ENCODE measurements around the gene EVC. TPM values are rescaled to one million over a fixed set of nuclear protein-coding genes. Genes with fewer than 3 reads are reported as not detected.

Gene EVC
- total and polyA plus RNA-seq, 2 of the 8 experiments (the other 6 are each of a cell fraction or from before 2014, with no cell fraction given): 2.6 to 9.8 TPM

DNA sequence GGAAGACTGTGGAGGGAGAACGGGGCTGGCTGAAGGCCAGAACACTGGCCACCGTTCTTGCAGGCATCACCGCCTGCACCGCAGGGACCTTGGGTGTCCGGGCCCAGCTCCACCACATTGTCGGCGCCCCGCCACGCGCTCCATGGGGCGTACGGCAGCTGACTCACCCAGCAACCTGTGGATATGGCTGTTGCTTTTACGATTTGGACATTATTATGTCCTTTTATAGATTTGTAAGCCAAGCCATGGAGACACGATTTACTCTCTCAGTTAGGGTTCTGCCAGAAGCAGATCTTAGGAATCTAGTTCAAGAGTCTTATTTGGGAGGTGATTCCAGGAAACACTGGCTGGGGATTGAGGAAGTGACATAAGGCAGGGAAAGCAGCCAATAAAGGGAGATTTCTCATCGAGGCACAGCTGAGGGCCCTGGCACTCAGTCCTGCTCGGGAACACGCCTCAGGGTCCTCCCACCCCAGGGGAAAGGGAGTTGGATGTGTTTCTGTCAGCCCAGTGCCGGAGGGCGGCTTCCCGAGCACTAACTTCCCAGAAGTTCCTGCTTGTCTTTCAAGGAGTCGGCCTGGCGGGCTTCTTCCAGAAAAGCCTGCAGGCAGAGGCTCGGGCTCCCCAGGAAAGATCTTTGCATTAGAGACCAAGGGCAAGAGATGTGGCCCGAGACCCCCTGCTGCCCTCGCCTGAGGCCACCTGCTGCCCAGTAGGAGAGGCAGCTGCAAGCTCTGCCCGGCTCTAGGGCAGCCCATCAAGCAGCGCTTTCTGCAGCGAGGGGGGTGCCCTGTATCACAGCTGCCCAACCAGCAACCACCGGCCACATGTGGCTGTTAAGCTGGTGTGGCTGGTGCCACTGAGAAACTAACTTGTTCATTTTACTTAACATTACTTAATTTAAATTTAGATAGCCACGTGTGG is 129.0 kb downstream of the EVC start:
- H3K9me3 ChIP-seq (ENCODE audit: insufficient read depth in 2 of 2, low read depth in 1 of 2, low read length in 1 of 2): no peaks in the 10 kb centered on the region
- no peaks in the 10 kb centered on the region for H3K4me1 ChIP-seq (replicated peaks in 1 of 4; ENCODE audit: control insufficient read depth in 3 of 4, insufficient read depth in 4 of 4, low read length in 3 of 4)
- no peak overlapping the region for H2AK5ac ChIP-seq (ENCODE audit: low read depth, low read length)
- H3K4me3 ChIP-seq (ENCODE audit: extremely low read depth in 1 of 4, insufficient read depth in 2 of 4, low read depth in 3 of 4, low read length in 4 of 4): no peak overlapping the region
- H3K23ac ChIP-seq (ENCODE audit: insufficient read length): no peak overlapping the region
- H4K5ac ChIP-seq (ENCODE audit: insufficient read length, low read depth, low read length): no peak overlapping the region
- H4K91ac ChIP-seq (replicated peaks; ENCODE audit: insufficient read length, low read length): no peak overlapping the region
- ChIA-PET CTCF (ENCODE audit: partially characterized antibody) (interaction anchor here (1.2 to 1.6 kb wide), 5 partner anchors 13 to 271 kb away, joined by 3 to 7 read pairs (median 4); no protein-coding TSS in a partner anchor), POLR2A (ENCODE audit: partially characterized antibody) (no interaction called here)
- no peak for TF ChIP-seq SP2 (IDR thresholded peaks at IDR 0.05; ENCODE audit: low read length)
- no peak for TF ChIP-seq KDM5A (IDR thresholded peaks at IDR 0.05; ENCODE audit: low read length)
- TF ChIP-seq POLR2A (IDR thresholded peaks at IDR 0.05; ENCODE audit: control extremely low read depth in 1 of 2, low read depth in 2 of 2, low read length in 2 of 2): no peak
- TF ChIP-seq SAP30 (IDR thresholded peaks at IDR 0.05; ENCODE audit: insufficient read depth, insufficient replicate concordance, low read length): no peak
- TF ChIP-seq MAFK (IDR thresholded peaks at IDR 0.05; ENCODE audit: low read depth, low read length): no peak
- TF ChIP-seq CBX8 (IDR thresholded peaks at IDR 0.05; ENCODE audit: borderline replicate concordance, low read depth, low read length): no peak
- TF ChIP-seq ZNF274 (IDR thresholded peaks at IDR 0.05; ENCODE audit: borderline replicate concordance, extremely low read depth, low read length): no peak
- no peaks in the 10 kb centered on the region for H3K27me3 ChIP-seq (replicated peaks in 1 of 4; ENCODE audit: control insufficient read depth in 3 of 4, extremely low read depth in 1 of 4, insufficient read depth in 3 of 4, low read length in 3 of 4)
- no peak overlapping the region for H2AFZ ChIP-seq (ENCODE audit: low read length)
- no peak overlapping the region for H3K4ac ChIP-seq (replicated peaks; ENCODE audit: insufficient read length, low read depth, low read length)
- 85% methylated on average over 30 of the region's 30 CpGs; no CpG with 5 or more reads in 1 of the 2 experiments for WGBS, 2 experiments (ENCODE audit: extremely low coverage in 1 of 2, insufficient coverage in 1 of 2, insufficient read length in 1 of 2, insufficient replicate concordance in 2 of 2, low coverage in 1 of 2, low lambda C conversion rate in 2 of 2, missing lambda C conversion rate in 1 of 2)
- no peak overlapping the region for H3K4me2 ChIP-seq (ENCODE audit: insufficient read depth in 1 of 2, low read depth in 2 of 2, low read length in 2 of 2)
- H3K56ac ChIP-seq (replicated peaks; ENCODE audit: insufficient read length, low read depth, low read length): no peak overlapping the region
- no peak for FAIRE-seq
- peaks cover 16 to 63% (median 47%) of the 10 kb centered on the region in 4 experiments for H3K36me3 ChIP-seq (ENCODE audit: control insufficient read depth in 2 of 4, insufficient read depth in 4 of 4, low read length in 3 of 4)
- H2BK12ac ChIP-seq (ENCODE audit: low read depth, low read length): no peak overlapping the region
- no peak overlapping the region for H3K9ac ChIP-seq (replicated peaks in 1 of 4; ENCODE audit: extremely low read depth in 1 of 4, low read depth in 3 of 4, low read length in 3 of 4)
- peaks cover 2% of the 10 kb centered on the region; the same call in 1 of the 2 replicates for H3K23me2 ChIP-seq (ENCODE audit: low read depth, low read length)
- H2BK120ac ChIP-seq (replicated peaks; ENCODE audit: low read depth, low read length): no peak overlapping the region
- H4K20me1 ChIP-seq (replicated peaks in 1 of 2; ENCODE audit: control insufficient read depth in 1 of 2, insufficient read depth in 2 of 2, low read length in 2 of 2): peaks cover 0 to 5% of the 10 kb centered on the region in 2 experiments
- H3K79me2 ChIP-seq (ENCODE audit: control insufficient read depth in 1 of 2, insufficient read depth in 2 of 2, low read length in 2 of 2): no peaks in the 10 kb centered on the region
- H2BK15ac ChIP-seq (ENCODE audit: low read length): no peak overlapping the region
- no peak overlapping the region; the same call in 1 of the 2 replicates for H3K27ac ChIP-seq (ENCODE audit: low read depth, low read length)
- H2BK20ac ChIP-seq (ENCODE audit: low read length): no peak overlapping the region
- no peak overlapping the region for H2BK5ac ChIP-seq (ENCODE audit: low read depth, low read length)
- no peak overlapping the region for H3K14ac ChIP-seq (ENCODE audit: insufficient read length)
- H4K8ac ChIP-seq (ENCODE audit: extremely low read depth, insufficient read depth, low read length): no peak overlapping the region
- H3K79me1 ChIP-seq (ENCODE audit: low read depth, low read length): 0 out of 2 replicates have a peak, but pooled peaks cover 2% of the 10 kb centered on the region
- DNase-seq (ENCODE audit: low read depth in 1 of 2, low spot score in 2 of 2): no peak
- no peak overlapping the region for H3K18ac ChIP-seq (ENCODE audit: extremely low read depth, low read length)

All from H1 (cell line).